Panc1 (cell line): ENCODE measurements around the gene VARS1. TPM values are rescaled to one million over a fixed set of nuclear protein-coding genes. Genes with fewer than 3 reads are reported as not detected.
A peak's percentile ranks its signal among the peaks of the same experiment; 100 is the strongest.

Experiments used
- ATAC-seq: fragments of 200-7000 bp; cut with Tn5 transposase; 2 replicates; pipeline ENCODE4 v1.9.1; 2020; ENCODE audit warnings: mild to moderate bottlenecking, moderate library complexity
- BruUV-seq: library from RNA; stranded (reverse); fragments of 400-500 nt; replicated peaks from 2 replicates; lab custom pipeline; 2021; lab: Mats Ljungman, UMichigan
- CTCF ChIA-PET: fragments of 300-600 bp; sonication (Branson Sonifier 250); formaldehyde crosslinking; loops from one replicate; lab custom pipeline; 2022; ENCODE audit warnings: antibody characterized with exemption; lab: Charles Lee
- POLR2A ChIA-PET: fragments of 300-600 bp; sonication (Branson Sonifier 250); formaldehyde crosslinking; loops from one replicate; lab custom pipeline; 2022; ENCODE audit warnings: antibody characterized with exemption; lab: Charles Lee
- DNase-seq: peaks from one replicate; pipeline ENCODE4 v3.0.0-alpha.2; 2010; ENCODE audit warnings: low read depth, low spot score
- H3K27ac ChIP-seq: 2 replicates; pipeline ENCODE4 v1.5.1; 2011; ENCODE audit warnings: mild to moderate bottlenecking, low read length, inconsistent platforms
- H3K27me3 ChIP-seq: fragments of 200-500 bp; sonication (Bioruptor generic); 2 replicates; pipeline ENCODE4 v1.6.0; 2014; ENCODE audit warnings: low read length, inconsistent platforms; ENCODE audit not compliant: control insufficient read depth, insufficient read depth
- H3K36me3 ChIP-seq: fragments of 200-500 bp; sonication (Bioruptor generic); 2 replicates; pipeline ENCODE4 v1.5.1; 2014; ENCODE audit warnings: inconsistent platforms, mild to moderate bottlenecking, low read length, moderate library complexity; ENCODE audit not compliant: control insufficient read depth, insufficient read depth
- H3K4me1 ChIP-seq: 2 replicates; pipeline ENCODE4 v1.5.1; 2011; ENCODE audit warnings: inconsistent platforms, mild to moderate bottlenecking, low read length, moderate library complexity; ENCODE audit not compliant: control insufficient read depth, insufficient read depth
- H3K4me3 ChIP-seq, 2 experiments: 2 replicates each; pipeline ENCODE4 v1.5.1; 2011 to 2012; ENCODE audit warnings: low read depth in 2 of 2, low read length in 2 of 2, mild to moderate bottlenecking in 2 of 2, inconsistent platforms in 1 of 2, moderate library complexity in 1 of 2
- H3K9me3 ChIP-seq: fragments of 200-500 bp; sonication (Bioruptor generic); 2 replicates; pipeline ENCODE4 v1.5.1; 2014; ENCODE audit warnings: low read depth, mild to moderate bottlenecking, inconsistent platforms, low read length, moderate library complexity; ENCODE audit not compliant: control insufficient read depth, insufficient read depth
- POLR2AphosphoS5 ChIP-seq: IDR thresholded peaks from 2 replicates; pipeline ENCODE4 v1.6.1; 2012; ENCODE audit warnings: mild to moderate bottlenecking, low read depth, low read length, moderate library complexity
- SIN3A ChIP-seq: IDR thresholded peaks from 2 replicates; pipeline ENCODE4 v1.6.1; 2012; ENCODE audit warnings: low read depth, mild to moderate bottlenecking, low read length, moderate library complexity, borderline replicate concordance; ENCODE audit not compliant: insufficient read depth
- TCF7L2 ChIP-seq: IDR thresholded peaks from 2 replicates; pipeline ENCODE4 v1.6.1; 2011; ENCODE audit warnings: mild to moderate bottlenecking, low read depth, low read length, inconsistent platforms
- in situ Hi-C: cut with HindIII; loops from 2 replicates; pipeline ENCODE4 v1.10.0; 2016; ENCODE audit warnings: low sequenced_read_pairs, low pct_unique_long_range_greater_than_20kb
- intact Hi-C: fragments of 100-400 bp; cut with micrococcal nuclease; formaldehyde crosslinking; loops from one replicate; pipeline ENCODE4 v1.10.0; 2022; ENCODE audit not compliant: unreplicated experiment
- total RNA-seq: library from RNA; stranded (reverse); gene quantifications from one replicate; pipeline ENCODE4 v1.2.1, GENCODE V29; 2021; ENCODE audit not compliant: unreplicated experiment
- TF ChIP-seq, protein P1 (sequence below): fragments of 450-650 bp; IDR thresholded peaks from 2 replicates; pipeline ENCODE4 v1.5.1; 2017; ENCODE audit warnings: mild to moderate bottlenecking
- TF ChIP-seq, protein P2 (sequence below), 2 experiments: IDR thresholded peaks; 2 replicates each; pipeline ENCODE4 v1.6.1; 2011 to 2012; ENCODE audit warnings: low read depth in 2 of 2, control low read depth in 1 of 2, low read length in 1 of 2, mild to moderate bottlenecking in 1 of 2, moderate library complexity in 1 of 2; ENCODE audit not compliant: insufficient read depth in 1 of 2

Gene VARS1
- total RNA-seq, 1 experiment from 2014 or later, result 229 TPM

DNA sequence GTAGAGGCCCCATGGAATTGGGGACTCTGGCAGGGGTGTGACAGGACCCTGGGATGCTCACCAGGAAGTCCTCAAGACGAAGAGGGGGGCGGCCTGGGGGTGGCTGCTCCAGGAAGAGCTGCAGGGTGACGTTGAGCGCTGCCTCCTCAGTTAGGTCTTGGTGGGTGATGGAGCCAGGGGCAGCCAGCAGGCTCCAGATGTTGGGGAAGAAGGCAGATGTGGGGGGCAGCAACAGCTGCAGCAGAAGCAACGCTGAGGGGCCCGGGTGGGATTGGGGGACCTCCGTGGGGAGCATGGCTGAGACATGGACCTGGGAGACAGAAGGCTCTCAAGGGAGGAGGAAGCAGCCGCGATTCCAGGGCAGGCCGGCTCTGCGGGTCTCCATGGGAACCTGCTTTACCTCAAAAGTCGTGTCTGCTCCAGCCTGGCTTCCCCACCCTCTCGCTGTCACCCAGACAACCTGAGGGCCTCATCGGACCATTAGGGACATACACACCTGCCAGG is 19.0 kb downstream of the VARS1 start:
- ATAC-seq (peak; percentile 28), DNase-seq (no peak)
- Histone ChIP-seq H3K27me3 (no peaks in the 10 kb centered on the region), H3K36me3 (no peaks in the 10 kb centered on the region), H3K4me1 (peaks cover 31% of the 10 kb centered on the region), H3K4me3 (peak overlapping the region in 1 of 2 experiments; percentile 3; a peak in 1 of 4 replicates), H3K9me3 (no peaks in the 10 kb centered on the region), H3K27ac (peak overlapping the region; percentile 74)
- BruUV-seq, result no TSS peak
- in situ Hi-C loops (no loop called here), intact Hi-C loops (loop anchor here (10.0 kb wide), 1 partner anchor 48 kb away; the partner anchor contains the start of gene HSPA1B)
- TF ChIP-seq POLR2AphosphoS5 (no peak), TCF7L2 (no peak), SIN3A (no peak)
- TF ChIP-seq, protein P1, sequence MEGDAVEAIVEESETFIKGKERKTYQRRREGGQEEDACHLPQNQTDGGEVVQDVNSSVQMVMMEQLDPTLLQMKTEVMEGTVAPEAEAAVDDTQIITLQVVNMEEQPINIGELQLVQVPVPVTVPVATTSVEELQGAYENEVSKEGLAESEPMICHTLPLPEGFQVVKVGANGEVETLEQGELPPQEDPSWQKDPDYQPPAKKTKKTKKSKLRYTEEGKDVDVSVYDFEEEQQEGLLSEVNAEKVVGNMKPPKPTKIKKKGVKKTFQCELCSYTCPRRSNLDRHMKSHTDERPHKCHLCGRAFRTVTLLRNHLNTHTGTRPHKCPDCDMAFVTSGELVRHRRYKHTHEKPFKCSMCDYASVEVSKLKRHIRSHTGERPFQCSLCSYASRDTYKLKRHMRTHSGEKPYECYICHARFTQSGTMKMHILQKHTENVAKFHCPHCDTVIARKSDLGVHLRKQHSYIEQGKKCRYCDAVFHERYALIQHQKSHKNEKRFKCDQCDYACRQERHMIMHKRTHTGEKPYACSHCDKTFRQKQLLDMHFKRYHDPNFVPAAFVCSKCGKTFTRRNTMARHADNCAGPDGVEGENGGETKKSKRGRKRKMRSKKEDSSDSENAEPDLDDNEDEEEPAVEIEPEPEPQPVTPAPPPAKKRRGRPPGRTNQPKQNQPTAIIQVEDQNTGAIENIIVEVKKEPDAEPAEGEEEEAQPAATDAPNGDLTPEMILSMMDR, result no peak
- TF ChIP-seq, protein P2, sequence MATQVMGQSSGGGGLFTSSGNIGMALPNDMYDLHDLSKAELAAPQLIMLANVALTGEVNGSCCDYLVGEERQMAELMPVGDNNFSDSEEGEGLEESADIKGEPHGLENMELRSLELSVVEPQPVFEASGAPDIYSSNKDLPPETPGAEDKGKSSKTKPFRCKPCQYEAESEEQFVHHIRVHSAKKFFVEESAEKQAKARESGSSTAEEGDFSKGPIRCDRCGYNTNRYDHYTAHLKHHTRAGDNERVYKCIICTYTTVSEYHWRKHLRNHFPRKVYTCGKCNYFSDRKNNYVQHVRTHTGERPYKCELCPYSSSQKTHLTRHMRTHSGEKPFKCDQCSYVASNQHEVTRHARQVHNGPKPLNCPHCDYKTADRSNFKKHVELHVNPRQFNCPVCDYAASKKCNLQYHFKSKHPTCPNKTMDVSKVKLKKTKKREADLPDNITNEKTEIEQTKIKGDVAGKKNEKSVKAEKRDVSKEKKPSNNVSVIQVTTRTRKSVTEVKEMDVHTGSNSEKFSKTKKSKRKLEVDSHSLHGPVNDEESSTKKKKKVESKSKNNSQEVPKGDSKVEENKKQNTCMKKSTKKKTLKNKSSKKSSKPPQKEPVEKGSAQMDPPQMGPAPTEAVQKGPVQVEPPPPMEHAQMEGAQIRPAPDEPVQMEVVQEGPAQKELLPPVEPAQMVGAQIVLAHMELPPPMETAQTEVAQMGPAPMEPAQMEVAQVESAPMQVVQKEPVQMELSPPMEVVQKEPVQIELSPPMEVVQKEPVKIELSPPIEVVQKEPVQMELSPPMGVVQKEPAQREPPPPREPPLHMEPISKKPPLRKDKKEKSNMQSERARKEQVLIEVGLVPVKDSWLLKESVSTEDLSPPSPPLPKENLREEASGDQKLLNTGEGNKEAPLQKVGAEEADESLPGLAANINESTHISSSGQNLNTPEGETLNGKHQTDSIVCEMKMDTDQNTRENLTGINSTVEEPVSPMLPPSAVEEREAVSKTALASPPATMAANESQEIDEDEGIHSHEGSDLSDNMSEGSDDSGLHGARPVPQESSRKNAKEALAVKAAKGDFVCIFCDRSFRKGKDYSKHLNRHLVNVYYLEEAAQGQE (IDR thresholded peaks at IDR 0.05; ENCODE audit: insufficient read depth in 1 of 2, low read depth in 2 of 2, low read length in 1 of 2), result no peak
- ChIA-PET POLR2A (interaction anchor here (0.6 kb wide), 1 partner anchor 140 kb away, joined by 11 read pairs; no protein-coding TSS in a partner anchor), CTCF (no interaction called here)

DNA sequence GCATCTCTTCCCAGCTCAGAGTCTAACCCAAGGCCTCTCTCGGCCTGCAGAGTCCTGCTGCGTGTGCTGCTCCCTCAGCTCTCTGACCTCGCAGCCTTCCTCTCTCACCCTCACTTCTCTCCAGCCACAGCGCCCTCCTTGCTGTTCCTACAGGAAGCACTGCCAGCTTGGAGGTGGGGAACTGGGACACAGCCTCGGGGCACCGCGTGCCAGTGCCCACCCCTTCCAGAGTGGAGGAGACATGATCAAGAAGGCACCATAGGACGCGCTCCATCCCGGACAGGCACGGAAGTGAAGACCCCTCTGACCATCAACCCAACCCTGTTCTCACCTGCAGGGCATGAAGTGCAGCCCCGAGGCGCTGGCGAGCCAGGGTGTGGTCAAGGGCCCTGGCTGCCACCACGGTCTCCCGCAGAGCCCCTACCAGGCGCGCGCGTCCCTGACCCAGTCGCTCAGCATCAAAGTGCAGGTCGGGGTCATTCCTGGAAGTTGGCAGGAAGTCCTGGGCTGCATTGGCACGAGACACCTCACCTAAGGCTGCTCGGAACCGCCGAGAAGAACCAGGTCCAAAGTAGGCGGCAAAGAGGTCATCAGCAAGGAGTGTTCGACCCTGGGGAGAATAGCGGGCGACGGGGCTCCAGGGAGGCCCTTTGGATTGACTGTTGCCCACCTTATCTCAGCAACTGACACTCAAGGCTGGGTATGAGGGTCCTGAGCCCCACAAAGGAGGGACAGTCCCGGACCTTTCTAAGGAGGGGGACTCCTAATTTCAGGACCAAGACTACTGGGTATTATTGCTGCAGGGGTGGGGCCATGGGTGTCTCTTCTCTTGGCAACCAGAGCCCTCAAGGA is 19.7 kb downstream of the VARS1 start:
- intact Hi-C loops, result loop anchor here (10.0 kb wide), 1 partner anchor 49 kb away; the partner anchor contains the start of gene HSPA1B
- in situ Hi-C loops, result no loop called here
- Histone ChIP-seq H3K27ac (peak overlapping the region; percentile 48), H3K9me3 (no peaks in the 10 kb centered on the region), H3K4me3 (no peak overlapping the region), H3K27me3 (no peaks in the 10 kb centered on the region), H3K4me1 (peaks cover 31% of the 10 kb centered on the region), H3K36me3 (no peaks in the 10 kb centered on the region)
- CTCF ChIA-PET, result interaction anchor here (0.6 to 1.2 kb wide), 3 partner anchors 16 to 192 kb away, joined by 3 to 7 read pairs (median 5); no protein-coding TSS in a partner anchor
- no peak for DNase-seq
- POLR2A ChIA-PET, result interaction anchor here (0.5 to 0.7 kb wide), 3 partner anchors 59 to 1542 kb away, joined by 3 to 8 read pairs (median 6); no protein-coding TSS in a partner anchor
- no TSS peak for BruUV-seq
- TF ChIP-seq, protein P1, result no peak
- TF ChIP-seq, protein P2 (IDR thresholded peaks at IDR 0.05; ENCODE audit: insufficient read depth in 1 of 2, low read depth in 2 of 2, low read length in 1 of 2), result no peak
- TF ChIP-seq POLR2AphosphoS5 (no peak), TCF7L2 (no peak), SIN3A (no peak)
- no peak for ATAC-seq
